Colonic mucosa (tissue), 4 donors: ENCODE measurements around the gene FNDC4. TPM values are rescaled to one million over a fixed set of nuclear protein-coding genes. Genes with fewer than 3 reads are reported as not detected.

ENCODE experiments used
- DNase-seq: peaks from one replicate; pipeline ENCODE4 v3.0.0-alpha.2; 2020
- H3K27ac ChIP-seq: fragments of 200-600 bp; one replicate; pipeline ENCODE4 v1.8.0; 2021
- H3K27me3 ChIP-seq: fragments of 200-600 bp; one replicate; pipeline ENCODE4 v1.8.0; 2021
- H3K36me3 ChIP-seq: fragments of 200-600 bp; one replicate; pipeline ENCODE4 v1.8.0; 2021
- H3K4me1 ChIP-seq: fragments of 200-600 bp; one replicate; pipeline ENCODE4 v1.8.0; 2021; ENCODE audit warnings: mild to moderate bottlenecking
- H3K4me3 ChIP-seq: fragments of 200-600 bp; one replicate; pipeline ENCODE4 v1.8.0; 2021
- H3K9ac ChIP-seq, 2 donors: one replicate each; pipeline ENCODE4 v1.7.0; 2013; ENCODE audit warnings: control low read depth in 2 of 2, low read depth in 2 of 2, low read length in 2 of 2
- H3K9me3 ChIP-seq: fragments of 200-600 bp; one replicate; pipeline ENCODE4 v1.8.0; 2021
- CTCF ChIP-seq: fragments of 200-600 bp; IDR thresholded peaks from one replicate; pipeline ENCODE4 v1.8.0; 2022; ENCODE audit warnings: antibody characterized with exemption, mild to moderate bottlenecking
- intact Hi-C: fragments of 100-400 bp; cut with DNase I; formaldehyde crosslinking; loops from one replicate; pipeline ENCODE4 v1.14.1; 2022
- total RNA-seq, 2 donors: library from RNA; stranded (reverse); fragmentation: NEBNext Ultra II Directional in 1 of 2; extraction: Animal tissue kit (Norgen Biotek cat#: 25700) in 1 of 2; gene quantifications; one replicate each; pipeline ENCODE4 v1.2.1, GENCODE V29; 2021
- donor health status: healthy.
- donor health status: DM: no; HTN: no; CAD: no.
- donor health status: DM: no; HTN: no; CAD: no.

Gene FNDC4
- total RNA-seq, 2 donors from 2014 or later: 0.64 to 1.1 TPM

GRCh38 chr2:27509326-27509725 lies 14.3 kb upstream of the FNDC4 start:
- no peak for DNase-seq

GRCh38 chr2:27507293-27507692 lies 12.3 kb upstream of the FNDC4 start:
- Histone ChIP-seq H3K27me3 (no peaks in the 10 kb centered on the region), H3K9me3 (no peaks in the 10 kb centered on the region), H3K27ac (no peak overlapping the region), H3K9ac (no peak overlapping the region), H3K36me3 (no peaks in the 10 kb centered on the region), H3K4me3 (no peak overlapping the region), H3K4me1 (no peaks in the 10 kb centered on the region)
- no peak for TF ChIP-seq CTCF
- no peak for DNase-seq
- intact Hi-C loops: loop anchor here (10.0 kb wide), 1 partner anchor 58 kb away; no protein-coding TSS in a partner anchor

More at GRCh38 chr2:27509326-27509725, 14.3 kb upstream of the FNDC4 start:
- Histone ChIP-seq H3K4me1 (no peaks in the 10 kb centered on the region), H3K27me3 (no peaks in the 10 kb centered on the region), H3K27ac (no peak overlapping the region), H3K36me3 (no peaks in the 10 kb centered on the region), H3K4me3 (no peak overlapping the region), H3K9ac (no peak overlapping the region), H3K9me3 (no peaks in the 10 kb centered on the region)
- intact Hi-C loops: loop anchor here (10.0 kb wide), 1 partner anchor 55 kb away; no protein-coding TSS in a partner anchor
- no peak for TF ChIP-seq CTCF

- Histone ChIP-seq H3K4me1 (no peaks in the 10 kb centered on the region), H3K36me3 (no peaks in the 10 kb centered on the region), H3K9me3 (no peaks in the 10 kb centered on the region), H3K4me3 (no peak overlapping the region), H3K27ac (no peak overlapping the region), H3K9ac (no peak overlapping the region), H3K27me3 (no peaks in the 10 kb centered on the region)
- DNase-seq: no peak
- intact Hi-C loops: loop anchor here (10.0 kb wide), 1 partner anchor 58 kb away; no protein-coding TSS in a partner anchor
- TF ChIP-seq CTCF: no peak
These were observed 11.6 kb upstream of the FNDC4 start for GRCh38 chr2:27506587-27506986.

- intact Hi-C loops: loop anchor here (10.0 kb wide), 1 partner anchor 63 kb away; no protein-coding TSS in a partner anchor
- H3K27me3 ChIP-seq: no peaks in the 10 kb centered on the region
- no peak for TF ChIP-seq CTCF
These were observed 7.1 kb upstream of the FNDC4 start for GRCh38 chr2:27502142-27502541.

GRCh38 chr2:27501042-27501441 lies 6.0 kb upstream of the FNDC4 start:
- Histone ChIP-seq H3K36me3 (no peaks in the 10 kb centered on the region), H3K27me3 (no peaks in the 10 kb centered on the region), H3K9me3 (no peaks in the 10 kb centered on the region), H3K27ac (no peak overlapping the region), H3K9ac (no peak overlapping the region), H3K4me3 (no peak overlapping the region), H3K4me1 (no peaks in the 10 kb centered on the region)
- DNase-seq: no peak
- intact Hi-C loops: loop anchor here (10.0 kb wide), 1 partner anchor 64 kb away; no protein-coding TSS in a partner anchor
- TF ChIP-seq CTCF: no peak

More at GRCh38 chr2:27502142-27502541, 7.1 kb upstream of the FNDC4 start:
- H3K27ac ChIP-seq: no peak overlapping the region
- H3K9ac ChIP-seq: no peak overlapping the region
- H3K36me3 ChIP-seq: no peaks in the 10 kb centered on the region
- H3K4me1 ChIP-seq: no peaks in the 10 kb centered on the region
- no peak overlapping the region for H3K4me3 ChIP-seq
- H3K9me3 ChIP-seq: no peaks in the 10 kb centered on the region
- no peak for DNase-seq
